GM23338 (cell line): Measurements from ENCODE around the gene CLDN10. TPM values are rescaled to one million over a fixed set of nuclear protein-coding genes. Genes with fewer than 3 reads are reported as not detected.

Experiments
- polyA plus RNA-seq: library from polyadenylated mRNA; unstranded; fragments of >200 nt; fragmentation: Nextera tagmentation; extraction: Ambion mirVana; gene quantifications from 2 replicates; pipeline ENCODE4 v1.2.1, GENCODE V29; 2016
- total RNA-seq: library from RNA; depleted of rRNA; stranded (reverse); fragments of >200 nt; shearing (Covaris generic); gene quantifications from 2 replicates; pipeline ENCODE4 v1.2.3, GENCODE V29; 2014; rRNA removed
- TF ChIP-seq, protein P1 (sequence below): fragments of 250-450 bp; sonication (Bioruptor Pico); IDR thresholded peaks from 2 replicates; pipeline ENCODE4 v1.5.0; 2020; ENCODE audit warnings: mild to moderate bottlenecking, moderate library complexity

CLDN10 gene
- total and polyA plus RNA-seq, 2 experiments from 2014 or later, result 34.7 to 65.9 TPM

DNA sequence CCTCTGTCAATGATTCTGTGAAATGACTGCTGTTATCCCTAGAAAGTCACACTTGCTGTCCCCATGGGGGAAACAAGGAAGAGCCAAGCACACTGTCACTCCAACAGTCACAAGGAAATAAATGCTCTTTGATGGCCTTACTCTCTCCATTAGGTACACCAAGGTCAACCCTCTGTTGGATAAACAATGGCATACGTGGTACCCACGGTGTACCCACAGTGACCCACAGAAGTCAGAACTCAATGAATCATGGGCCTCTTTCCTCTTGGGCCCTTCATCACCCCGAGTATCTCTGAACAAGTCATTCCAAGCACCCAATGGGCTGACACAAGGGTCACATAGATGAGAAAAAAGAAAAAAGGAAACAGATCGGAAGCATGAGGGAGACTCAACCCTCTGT, 76.6 kb downstream of the CLDN10 start (continued):
- TF ChIP-seq, protein P1, sequence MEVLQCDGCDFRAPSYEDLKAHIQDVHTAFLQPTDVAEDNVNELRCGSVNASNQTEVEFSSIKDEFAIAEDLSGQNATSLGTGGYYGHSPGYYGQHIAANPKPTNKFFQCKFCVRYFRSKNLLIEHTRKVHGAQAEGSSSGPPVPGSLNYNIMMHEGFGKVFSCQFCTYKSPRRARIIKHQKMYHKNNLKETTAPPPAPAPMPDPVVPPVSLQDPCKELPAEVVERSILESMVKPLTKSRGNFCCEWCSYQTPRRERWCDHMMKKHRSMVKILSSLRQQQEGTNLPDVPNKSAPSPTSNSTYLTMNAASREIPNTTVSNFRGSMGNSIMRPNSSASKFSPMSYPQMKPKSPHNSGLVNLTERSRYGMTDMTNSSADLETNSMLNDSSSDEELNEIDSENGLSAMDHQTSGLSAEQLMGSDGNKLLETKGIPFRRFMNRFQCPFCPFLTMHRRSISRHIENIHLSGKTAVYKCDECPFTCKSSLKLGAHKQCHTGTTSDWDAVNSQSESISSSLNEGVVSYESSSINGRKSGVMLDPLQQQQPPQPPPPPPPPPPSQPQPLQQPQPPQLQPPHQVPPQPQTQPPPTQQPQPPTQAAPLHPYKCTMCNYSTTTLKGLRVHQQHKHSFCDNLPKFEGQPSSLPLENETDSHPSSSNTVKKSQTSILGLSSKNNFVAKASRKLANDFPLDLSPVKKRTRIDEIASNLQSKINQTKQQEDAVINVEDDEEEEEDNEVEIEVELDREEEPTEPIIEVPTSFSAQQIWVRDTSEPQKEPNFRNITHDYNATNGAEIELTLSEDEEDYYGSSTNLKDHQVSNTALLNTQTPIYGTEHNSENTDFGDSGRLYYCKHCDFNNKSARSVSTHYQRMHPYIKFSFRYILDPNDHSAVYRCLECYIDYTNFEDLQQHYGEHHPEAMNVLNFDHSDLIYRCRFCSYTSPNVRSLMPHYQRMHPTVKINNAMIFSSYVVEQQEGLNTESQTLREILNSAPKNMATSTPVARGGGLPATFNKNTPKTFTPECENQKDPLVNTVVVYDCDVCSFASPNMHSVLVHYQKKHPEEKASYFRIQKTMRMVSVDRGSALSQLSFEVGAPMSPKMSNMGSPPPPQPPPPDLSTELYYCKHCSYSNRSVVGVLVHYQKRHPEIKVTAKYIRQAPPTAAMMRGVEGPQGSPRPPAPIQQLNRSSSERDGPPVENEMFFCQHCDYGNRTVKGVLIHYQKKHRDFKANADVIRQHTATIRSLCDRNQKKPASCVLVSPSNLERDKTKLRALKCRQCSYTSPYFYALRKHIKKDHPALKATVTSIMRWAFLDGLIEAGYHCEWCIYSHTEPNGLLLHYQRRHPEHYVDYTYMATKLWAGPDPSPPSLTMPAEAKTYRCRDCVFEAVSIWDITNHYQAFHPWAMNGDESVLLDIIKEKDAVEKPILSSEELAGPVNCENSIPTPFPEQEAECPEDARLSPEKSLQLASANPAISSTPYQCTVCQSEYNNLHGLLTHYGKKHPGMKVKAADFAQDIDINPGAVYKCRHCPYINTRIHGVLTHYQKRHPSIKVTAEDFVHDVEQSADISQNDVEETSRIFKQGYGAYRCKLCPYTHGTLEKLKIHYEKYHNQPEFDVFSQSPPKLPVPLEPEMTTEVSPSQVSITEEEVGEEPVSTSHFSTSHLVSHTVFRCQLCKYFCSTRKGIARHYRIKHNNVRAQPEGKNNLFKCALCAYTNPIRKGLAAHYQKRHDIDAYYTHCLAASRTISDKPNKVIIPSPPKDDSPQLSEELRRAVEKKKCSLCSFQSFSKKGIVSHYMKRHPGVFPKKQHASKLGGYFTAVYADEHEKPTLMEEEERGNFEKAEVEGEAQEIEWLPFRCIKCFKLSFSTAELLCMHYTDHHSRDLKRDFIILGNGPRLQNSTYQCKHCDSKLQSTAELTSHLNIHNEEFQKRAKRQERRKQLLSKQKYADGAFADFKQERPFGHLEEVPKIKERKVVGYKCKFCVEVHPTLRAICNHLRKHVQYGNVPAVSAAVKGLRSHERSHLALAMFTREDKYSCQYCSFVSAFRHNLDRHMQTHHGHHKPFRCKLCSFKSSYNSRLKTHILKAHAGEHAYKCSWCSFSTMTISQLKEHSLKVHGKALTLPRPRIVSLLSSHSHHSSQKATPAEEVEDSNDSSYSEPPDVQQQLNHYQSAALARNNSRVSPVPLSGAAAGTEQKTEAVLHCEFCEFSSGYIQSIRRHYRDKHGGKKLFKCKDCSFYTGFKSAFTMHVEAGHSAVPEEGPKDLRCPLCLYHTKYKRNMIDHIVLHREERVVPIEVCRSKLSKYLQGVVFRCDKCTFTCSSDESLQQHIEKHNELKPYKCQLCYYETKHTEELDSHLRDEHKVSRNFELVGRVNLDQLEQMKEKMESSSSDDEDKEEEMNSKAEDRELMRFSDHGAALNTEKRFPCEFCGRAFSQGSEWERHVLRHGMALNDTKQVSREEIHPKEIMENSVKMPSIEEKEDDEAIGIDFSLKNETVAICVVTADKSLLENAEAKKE, result no peak

Other genes with a start within 250 kb of the CLDN10 start
- gene DZIP1, start 92.0 kb downstream of the CLDN10 start, total RNA-seq, result 22.6 and 24.2 TPM in 2 replicates
- gene DZIP1, start 92.0 kb downstream of the CLDN10 start, polyA plus RNA-seq, result 10.6 and 11.2 TPM in 2 replicates
- 27.5 and 28.9 TPM in 2 replicates for gene DNAJC3, start 124.4 kb downstream of the CLDN10 start, total RNA-seq
- gene DNAJC3, start 124.4 kb downstream of the CLDN10 start, polyA plus RNA-seq, result 14.5 and 19.5 TPM in 2 replicates